ENCODE results near the gene SLC51A. TPM values are rescaled to one million over a fixed set of nuclear protein-coding genes. Genes with fewer than 3 reads are reported as not detected.
"Not testable (repeated sequence)": the region's sequence is repeated elsewhere in the genome, so short reads cannot be mapped to it uniquely, and the experiment has no call there.

SLC51A gene
- total RNA-seq, 1 experiment from 2014 or later: not detected

DNA sequence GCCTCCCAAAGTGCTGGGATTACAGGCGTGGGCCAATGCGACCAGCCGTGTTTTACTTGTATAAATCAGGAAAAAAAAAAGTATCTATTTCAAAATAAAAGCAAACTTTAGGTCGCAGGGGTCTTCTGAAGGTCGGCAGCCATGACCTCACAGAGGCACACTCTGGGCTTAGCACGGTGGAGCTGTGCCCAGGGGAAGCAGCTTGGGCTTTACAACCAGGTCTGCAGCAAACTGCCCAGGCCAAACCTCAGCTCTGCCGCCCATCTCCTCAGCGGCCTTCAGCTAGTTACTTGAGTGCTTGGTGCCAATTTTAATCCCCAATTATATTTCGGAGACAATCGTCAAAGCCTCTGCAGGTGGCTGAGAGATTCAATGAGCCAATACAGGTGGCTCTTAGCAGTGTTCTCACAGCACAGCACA is 35.2 kb upstream of the SLC51A start:
- Mint-ChIP-seq H3K4me3 (ENCODE audit: unreplicated experiment) (no peak overlapping the region), H3K4me1 (ENCODE audit: low read depth, unreplicated experiment) (no peaks in the 10 kb centered on the region), H3K9me3 (ENCODE audit: unreplicated experiment) (no peaks in the 10 kb centered on the region), H3K36me3 (ENCODE audit: insufficient read depth, unreplicated experiment) (no peaks in the 10 kb centered on the region), H3K27me3 (ENCODE audit: insufficient read depth, unreplicated experiment) (no peaks in the 10 kb centered on the region), H3K27ac (ENCODE audit: unreplicated experiment) (no peak overlapping the region)
- BruUV-seq (replicated peaks): no TSS peak
- H3K4me1 ChIP-seq: peaks cover 4% of the 10 kb centered on the region; the same call in 1 of the 2 replicates
- CTCF ChIA-PET: no interaction called here
- no peak for TF ChIP-seq CTCF (IDR thresholded peaks at IDR 0.05; ENCODE audit: insufficient read depth in 1 of 2, low read depth in 1 of 2, low read length in 1 of 2, severe bottlenecking in 1 of 2, unreplicated experiment in 1 of 2)
- DNase-seq: no peak
- H3K27me3 ChIP-seq (replicated peaks; ENCODE audit: control insufficient read depth, insufficient read depth, low read length): no peaks in the 10 kb centered on the region
- no peaks in the 10 kb centered on the region for H3K36me3 ChIP-seq (ENCODE audit: control insufficient read depth, insufficient read depth, low read length)
- POLR2A ChIA-PET: no interaction called here
- H3K9me3 ChIP-seq: no peaks in the 10 kb centered on the region
- intact Hi-C loops (cut with micrococcal nuclease; ENCODE audit: unreplicated experiment): no loop called here
- no peak overlapping the region for H3K4me3 ChIP-seq (ENCODE audit: low read depth, low read length)

DNA sequence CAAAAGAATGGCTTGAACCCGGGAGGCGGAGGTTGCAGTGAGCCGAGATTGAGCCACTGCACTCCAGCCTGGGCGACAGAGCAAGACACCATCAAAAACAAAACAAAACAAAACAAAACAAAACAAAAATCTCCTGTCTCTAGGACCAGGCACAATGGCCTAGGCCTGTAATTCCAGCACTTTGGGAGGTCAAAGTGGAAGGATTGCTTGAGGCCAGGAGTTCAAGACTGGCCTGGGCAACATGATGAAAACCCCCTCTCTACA is 32.2 kb upstream of the SLC51A start:
- H3K4me3 ChIP-seq (ENCODE audit: low read depth, low read length); POLR2A ChIA-PET; DNase-seq; H3K4me1 ChIP-seq; H3K9me3 Mint-ChIP-seq (ENCODE audit: unreplicated experiment); intact Hi-C loops (cut with micrococcal nuclease; ENCODE audit: unreplicated experiment); H3K9me3 ChIP-seq; H3K4me1 Mint-ChIP-seq (ENCODE audit: low read depth, unreplicated experiment); H3K36me3 Mint-ChIP-seq (ENCODE audit: insufficient read depth, unreplicated experiment); H3K27me3 ChIP-seq (replicated peaks; ENCODE audit: control insufficient read depth, insufficient read depth, low read length); H3K4me3 Mint-ChIP-seq (ENCODE audit: unreplicated experiment); H3K27ac Mint-ChIP-seq (ENCODE audit: unreplicated experiment); H3K27me3 Mint-ChIP-seq (ENCODE audit: insufficient read depth, unreplicated experiment); BruUV-seq (replicated peaks); H3K36me3 ChIP-seq (ENCODE audit: control insufficient read depth, insufficient read depth, low read length): not testable (repeated sequence)
- CTCF ChIA-PET: interaction anchor here (0.6 kb wide), 1 partner anchor 228 kb away, joined by 3 read pairs; no protein-coding TSS in a partner anchor

- no peaks in the 10 kb centered on the region for H3K4me1 ChIP-seq
- ChIA-PET POLR2A (no interaction called here), CTCF (no interaction called here)
- intact Hi-C loops (cut with micrococcal nuclease; ENCODE audit: unreplicated experiment): no loop called here
- H3K27ac Mint-ChIP-seq (ENCODE audit: unreplicated experiment): no peak overlapping the region
- no peaks in the 10 kb centered on the region for H3K36me3 Mint-ChIP-seq (ENCODE audit: insufficient read depth, unreplicated experiment)
- no peak for TF ChIP-seq CTCF (IDR thresholded peaks at IDR 0.05; ENCODE audit: insufficient read depth in 1 of 2, low read depth in 1 of 2, low read length in 1 of 2, severe bottlenecking in 1 of 2, unreplicated experiment in 1 of 2)
- no peak overlapping the region for H3K4me3 Mint-ChIP-seq (ENCODE audit: unreplicated experiment)
- H3K36me3 ChIP-seq (ENCODE audit: control insufficient read depth, insufficient read depth, low read length): no peaks in the 10 kb centered on the region
- BruUV-seq (replicated peaks): no TSS peak
- no peaks in the 10 kb centered on the region for H3K4me1 Mint-ChIP-seq (ENCODE audit: low read depth, unreplicated experiment)
- DNase-seq: no peak
- no peak overlapping the region for H3K4me3 ChIP-seq (ENCODE audit: low read depth, low read length)
- H3K9me3 Mint-ChIP-seq (ENCODE audit: unreplicated experiment): no peaks in the 10 kb centered on the region
- no peaks in the 10 kb centered on the region for H3K27me3 ChIP-seq (replicated peaks; ENCODE audit: control insufficient read depth, insufficient read depth, low read length)
- H3K9me3 ChIP-seq: no peaks in the 10 kb centered on the region
- H3K27me3 Mint-ChIP-seq (ENCODE audit: insufficient read depth, unreplicated experiment): no peaks in the 10 kb centered on the region
These were observed 31.5 kb upstream of the SLC51A start for GRCh38 chr3:196184881-196185280.
